Measurements from ENCODE around the gene EBF3.

DNA sequence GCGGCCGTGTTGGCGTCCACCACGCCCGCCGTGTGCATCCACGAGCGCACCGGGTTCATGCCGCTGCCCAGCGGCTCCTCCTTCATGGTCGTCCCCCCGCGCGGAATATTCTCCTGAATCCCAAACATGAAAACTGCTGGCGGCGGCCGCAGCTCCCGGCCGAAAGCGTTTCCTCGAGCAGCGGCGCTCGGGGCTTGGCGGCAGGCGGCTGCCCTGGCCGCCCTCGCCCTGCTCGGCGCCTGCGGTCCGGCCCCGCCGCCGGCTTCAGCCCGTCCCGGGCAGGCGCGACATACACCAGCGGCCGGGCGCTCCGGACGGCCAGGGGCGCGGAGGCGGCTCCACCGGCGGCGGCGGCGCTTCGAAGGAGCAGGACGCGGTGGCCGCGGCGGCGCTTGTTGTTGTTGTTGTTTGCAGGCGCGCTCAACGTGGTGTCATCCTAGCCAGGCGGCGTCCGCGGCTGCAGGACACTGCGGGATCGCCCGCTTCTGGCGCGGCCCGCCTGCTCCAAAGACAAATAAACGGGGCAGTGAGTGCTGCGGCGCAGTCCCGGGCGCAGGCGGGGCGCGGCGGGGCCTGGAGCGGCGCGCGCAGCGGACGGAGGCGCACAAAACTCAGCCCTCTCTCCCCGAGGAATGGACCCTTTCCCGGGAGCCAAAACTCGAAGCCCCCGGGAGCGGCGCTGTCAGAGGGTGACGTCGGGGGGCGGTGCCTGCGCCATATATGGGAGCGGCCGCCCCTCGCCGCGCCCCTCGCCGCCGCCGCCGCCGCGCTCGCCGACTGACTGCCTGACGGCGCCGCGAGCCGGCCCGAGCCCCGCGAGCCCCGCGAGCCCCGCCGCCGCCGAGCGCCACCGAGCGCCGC, at the start of gene EBF3:
- no peak for TF ChIP-seq POLR2A (IDR thresholded peaks at IDR 0.05; ENCODE audit: low read length)
- TF ChIP-seq GATA1 (IDR thresholded peaks at IDR 0.05; ENCODE audit: low read depth, low read length), result no peak
